Measurements from ENCODE around the gene ARHGEF7.

ARHGEF7 gene

GRCh38 chr13:111337741-111338140 lies 222.6 kb downstream of the ARHGEF7 start:
- no peaks in the 10 kb centered on the region for H3K36me3 ChIP-seq (ENCODE audit: control insufficient read depth in 1 of 2, insufficient read depth in 2 of 2, low read length in 2 of 2)
- H3K4me1 ChIP-seq (ENCODE audit: control insufficient read depth in 1 of 2, insufficient read depth in 2 of 2, low read length in 2 of 2): no peaks in the 10 kb centered on the region
- no peak overlapping the region for H3K23ac ChIP-seq (ENCODE audit: low read length)
- no peak overlapping the region for H2BK5ac ChIP-seq (ENCODE audit: low read depth, low read length, poor library complexity)
- H3K9ac ChIP-seq (ENCODE audit: low read length): no peak overlapping the region
- H3K9me3 ChIP-seq (ENCODE audit: insufficient read depth, low read depth, low read length): peaks cover 2% of the 10 kb centered on the region
- no peaks in the 10 kb centered on the region for H3K27me3 ChIP-seq (ENCODE audit: insufficient read depth, low read length)
- no peak overlapping the region for H2BK12ac ChIP-seq (ENCODE audit: low read length)
- no peaks in the 10 kb centered on the region for H3K79me1 ChIP-seq (ENCODE audit: low read length)
- no peak overlapping the region for H2AFZ ChIP-seq (ENCODE audit: insufficient read depth, low read length, poor library complexity)
- no peak overlapping the region for H4K8ac ChIP-seq (ENCODE audit: low read depth, low read length)
- H3K4ac ChIP-seq (ENCODE audit: low read depth, low read length): no peak overlapping the region
- no CpG with 5 or more reads among the region's 9 CpGs for WGBS (ENCODE audit: extremely low coverage, insufficient coverage, insufficient read length)
- H3K14ac ChIP-seq (ENCODE audit: low read length): no peak overlapping the region
- no peak overlapping the region for H2AK5ac ChIP-seq (ENCODE audit: low read length)
- H3K79me2 ChIP-seq (ENCODE audit: control insufficient read depth, insufficient read depth, low read length, poor library complexity): no peaks in the 10 kb centered on the region
- no peak overlapping the region for H4K12ac ChIP-seq (ENCODE audit: low read depth, low read length)
- no peak overlapping the region for H2BK120ac ChIP-seq (ENCODE audit: insufficient read depth, low read length, poor library complexity)
- DNase-seq: no peak
- H3K18ac ChIP-seq (ENCODE audit: low read length): no peak overlapping the region
- H3K4me2 ChIP-seq (ENCODE audit: low read length): no peak overlapping the region
- no peak overlapping the region for H3K27ac ChIP-seq (ENCODE audit: low read depth, low read length)
- H3K4me3 ChIP-seq (ENCODE audit: low read depth, low read length): no peak overlapping the region
- no peak overlapping the region for H4K91ac ChIP-seq (ENCODE audit: low read depth, low read length)

GRCh38 chr13:111338841-111339240 lies 223.7 kb downstream of the ARHGEF7 start:
- H3K4me2 ChIP-seq (ENCODE audit: low read length): no peak overlapping the region
- H2AK5ac ChIP-seq (ENCODE audit: low read length): no peak overlapping the region
- DNase-seq: no peak
- H2AFZ ChIP-seq (ENCODE audit: insufficient read depth, low read length, poor library complexity): no peak overlapping the region
- no CpG with 5 or more reads among the region's 11 CpGs for WGBS (ENCODE audit: extremely low coverage, insufficient coverage, insufficient read length)
- no peak overlapping the region for H2BK5ac ChIP-seq (ENCODE audit: low read depth, low read length, poor library complexity)
- no peak overlapping the region for H4K12ac ChIP-seq (ENCODE audit: low read depth, low read length)
- no peak overlapping the region for H2BK120ac ChIP-seq (ENCODE audit: insufficient read depth, low read length, poor library complexity)
- no peak overlapping the region for H3K23ac ChIP-seq (ENCODE audit: low read length)
- no peaks in the 10 kb centered on the region for H3K79me1 ChIP-seq (ENCODE audit: low read length)
- H3K9ac ChIP-seq (ENCODE audit: low read length): no peak overlapping the region
- no peaks in the 10 kb centered on the region for H3K36me3 ChIP-seq (ENCODE audit: control insufficient read depth in 1 of 2, insufficient read depth in 2 of 2, low read length in 2 of 2)
- no peak overlapping the region for H3K4me3 ChIP-seq (ENCODE audit: low read depth, low read length)
- H3K27ac ChIP-seq (ENCODE audit: low read depth, low read length): no peak overlapping the region
- H3K4me1 ChIP-seq (ENCODE audit: control insufficient read depth in 1 of 2, insufficient read depth in 2 of 2, low read length in 2 of 2): no peaks in the 10 kb centered on the region
- H3K9me3 ChIP-seq (ENCODE audit: insufficient read depth, low read depth, low read length): peaks cover 2% of the 10 kb centered on the region
- no peak overlapping the region for H2BK12ac ChIP-seq (ENCODE audit: low read length)
- H4K8ac ChIP-seq (ENCODE audit: low read depth, low read length): no peak overlapping the region
- no peak overlapping the region for H4K91ac ChIP-seq (ENCODE audit: low read depth, low read length)
- H3K14ac ChIP-seq (ENCODE audit: low read length): no peak overlapping the region
- no peak overlapping the region for H3K18ac ChIP-seq (ENCODE audit: low read length)
- H3K79me2 ChIP-seq (ENCODE audit: control insufficient read depth, insufficient read depth, low read length, poor library complexity): no peaks in the 10 kb centered on the region
- H3K27me3 ChIP-seq (ENCODE audit: insufficient read depth, low read length): no peaks in the 10 kb centered on the region
- no peak overlapping the region for H3K4ac ChIP-seq (ENCODE audit: low read depth, low read length)

- no peaks in the 10 kb centered on the region for H3K4me1 ChIP-seq (ENCODE audit: control insufficient read depth in 1 of 2, insufficient read depth in 2 of 2, low read length in 2 of 2)
- H3K4ac ChIP-seq (ENCODE audit: low read depth, low read length): no peak overlapping the region
- H3K27ac ChIP-seq (ENCODE audit: low read depth, low read length): no peak overlapping the region
- no peak overlapping the region for H2AK5ac ChIP-seq (ENCODE audit: low read length)
- no peak overlapping the region for H3K4me2 ChIP-seq (ENCODE audit: low read length)
- no peak overlapping the region for H3K14ac ChIP-seq (ENCODE audit: low read length)
- no peak overlapping the region for H3K4me3 ChIP-seq (ENCODE audit: low read depth, low read length)
- H3K9ac ChIP-seq (ENCODE audit: low read length): no peak overlapping the region
- H3K18ac ChIP-seq (ENCODE audit: low read length): no peak overlapping the region
- H3K79me2 ChIP-seq (ENCODE audit: control insufficient read depth, insufficient read depth, low read length, poor library complexity): no peaks in the 10 kb centered on the region
- no peak overlapping the region for H3K23ac ChIP-seq (ENCODE audit: low read length)
- H2AFZ ChIP-seq (ENCODE audit: insufficient read depth, low read length, poor library complexity): no peak overlapping the region
- no peak overlapping the region for H4K8ac ChIP-seq (ENCODE audit: low read depth, low read length)
- H3K36me3 ChIP-seq (ENCODE audit: control insufficient read depth in 1 of 2, insufficient read depth in 2 of 2, low read length in 2 of 2): no peaks in the 10 kb centered on the region
- no peak overlapping the region for H2BK5ac ChIP-seq (ENCODE audit: low read depth, low read length, poor library complexity)
- H3K27me3 ChIP-seq (ENCODE audit: insufficient read depth, low read length): no peaks in the 10 kb centered on the region
- no peak for DNase-seq
- H4K12ac ChIP-seq (ENCODE audit: low read depth, low read length): no peak overlapping the region
- H3K9me3 ChIP-seq (ENCODE audit: insufficient read depth, low read depth, low read length): no peaks in the 10 kb centered on the region
- H3K79me1 ChIP-seq (ENCODE audit: low read length): no peaks in the 10 kb centered on the region
- H4K91ac ChIP-seq (ENCODE audit: low read depth, low read length): no peak overlapping the region
- no CpG with 5 or more reads among the region's 29 CpGs for WGBS (ENCODE audit: extremely low coverage, insufficient coverage, insufficient read length)
- H2BK120ac ChIP-seq (ENCODE audit: insufficient read depth, low read length, poor library complexity): no peak overlapping the region
- no peak overlapping the region for H2BK12ac ChIP-seq (ENCODE audit: low read length)
These were observed 224.4 kb downstream of the ARHGEF7 start for GRCh38 chr13:111339366-111340143.

GRCh38 chr13:111341886-111342285 lies 226.8 kb downstream of the ARHGEF7 start:
- Histone ChIP-seq H3K36me3 (ENCODE audit: control insufficient read depth in 1 of 2, insufficient read depth in 2 of 2, low read length in 2 of 2) (no peaks in the 10 kb centered on the region), H3K79me1 (ENCODE audit: low read length) (no peaks in the 10 kb centered on the region), H4K12ac (ENCODE audit: low read depth, low read length) (no peak overlapping the region), H3K4ac (ENCODE audit: low read depth, low read length) (no peak overlapping the region), H3K9me3 (ENCODE audit: insufficient read depth, low read depth, low read length) (no peaks in the 10 kb centered on the region), H2BK120ac (ENCODE audit: insufficient read depth, low read length, poor library complexity) (no peak overlapping the region), H4K91ac (ENCODE audit: low read depth, low read length) (no peak overlapping the region), H2AK5ac (ENCODE audit: low read length) (no peak overlapping the region), H3K23ac (ENCODE audit: low read length) (no peak overlapping the region), H3K14ac (ENCODE audit: low read length) (no peak overlapping the region), H2AFZ (ENCODE audit: insufficient read depth, low read length, poor library complexity) (no peak overlapping the region), H3K27ac (ENCODE audit: low read depth, low read length) (no peak overlapping the region), H2BK5ac (ENCODE audit: low read depth, low read length, poor library complexity) (no peak overlapping the region), H3K9ac (ENCODE audit: low read length) (no peak overlapping the region), H3K27me3 (ENCODE audit: insufficient read depth, low read length) (no peaks in the 10 kb centered on the region), H3K4me3 (ENCODE audit: low read depth, low read length) (no peak overlapping the region), H3K4me1 (ENCODE audit: control insufficient read depth in 1 of 2, insufficient read depth in 2 of 2, low read length in 2 of 2) (peaks cover 0 to 2% of the 10 kb centered on the region in 2 experiments), H3K18ac (ENCODE audit: low read length) (no peak overlapping the region), H4K8ac (ENCODE audit: low read depth, low read length) (no peak overlapping the region), H2BK12ac (ENCODE audit: low read length) (no peak overlapping the region), H3K79me2 (ENCODE audit: control insufficient read depth, insufficient read depth, low read length, poor library complexity) (no peaks in the 10 kb centered on the region), H3K4me2 (ENCODE audit: low read length) (no peak overlapping the region)
- no peak for DNase-seq
- no CpG with 5 or more reads among the region's 5 CpGs for WGBS (ENCODE audit: extremely low coverage, insufficient coverage, insufficient read length)

Measured in trophoblast cell (in vitro differentiated cells and primary cell).